Measurements from ENCODE around the gene CPAMD8. TPM values are rescaled to one million over a fixed set of nuclear protein-coding genes. Genes with fewer than 3 reads are reported as not detected.
A peak's percentile ranks its signal among the peaks of the same experiment; 100 is the strongest.
"Not testable (repeated sequence)": the region's sequence is repeated elsewhere in the genome, so short reads cannot be mapped to it uniquely, and the experiment has no call there.

The CPAMD8 gene
- total RNA-seq, 1 donor from 2014 or later = 294 TPM

GRCh38 chr19:16876904-16877361 lies 149.7 kb downstream of the CPAMD8 start:
- DNase-seq (ENCODE audit: extremely low spot score, unreplicated experiment) = no peak
- no peak overlapping the region for H3K4me3 Mint-ChIP-seq (ENCODE audit: unreplicated experiment)
- peak overlapping the region; percentile 57 for H3K27ac Mint-ChIP-seq (ENCODE audit: unreplicated experiment)
- peaks cover 4% of the 10 kb centered on the region for H3K4me1 Mint-ChIP-seq (ENCODE audit: unreplicated experiment)
- no peak for TF ChIP-seq CTCF (IDR thresholded peaks at IDR 0.05)
- H3K9me3 Mint-ChIP-seq (ENCODE audit: unreplicated experiment) = peaks cover 8% of the 10 kb centered on the region
- peaks cover 43% of the 10 kb centered on the region for H3K36me3 Mint-ChIP-seq (ENCODE audit: unreplicated experiment)
- H3K27me3 Mint-ChIP-seq (ENCODE audit: unreplicated experiment) = no peaks in the 10 kb centered on the region

- H3K9me3 Mint-ChIP-seq (ENCODE audit: unreplicated experiment) = peaks cover under 1% of the 10 kb centered on the region
- H3K4me3 Mint-ChIP-seq (ENCODE audit: unreplicated experiment) = no peak overlapping the region
- no peak for TF ChIP-seq CTCF (IDR thresholded peaks at IDR 0.05)
- DNase-seq (ENCODE audit: extremely low spot score, unreplicated experiment) = no peak
- H3K27ac Mint-ChIP-seq (ENCODE audit: unreplicated experiment) = peak overlapping the region; percentile 86
- H3K27me3 Mint-ChIP-seq (ENCODE audit: unreplicated experiment) = no peaks in the 10 kb centered on the region
- H3K4me1 Mint-ChIP-seq (ENCODE audit: unreplicated experiment) = peaks cover 6% of the 10 kb centered on the region
- H3K36me3 Mint-ChIP-seq (ENCODE audit: unreplicated experiment) = peaks cover 50% of the 10 kb centered on the region
Observed at GRCh38 chr19:16875584-16876555, 150.7 kb downstream of the CPAMD8 start.

- not testable (repeated sequence) for H3K27me3 Mint-ChIP-seq (ENCODE audit: unreplicated experiment); H3K4me1 Mint-ChIP-seq (ENCODE audit: unreplicated experiment); DNase-seq (ENCODE audit: extremely low spot score, unreplicated experiment); H3K4me3 Mint-ChIP-seq (ENCODE audit: unreplicated experiment); H3K9me3 Mint-ChIP-seq (ENCODE audit: unreplicated experiment)
- peak overlapping the region; percentile 89 for H3K27ac Mint-ChIP-seq (ENCODE audit: unreplicated experiment)
- H3K36me3 Mint-ChIP-seq (ENCODE audit: unreplicated experiment) = peaks cover 47% of the 10 kb centered on the region
Observed at GRCh38 chr19:16874978-16875299, 151.7 kb downstream of the CPAMD8 start.

- no peak for TF ChIP-seq CTCF (IDR thresholded peaks at IDR 0.05)
- H3K4me1 Mint-ChIP-seq (ENCODE audit: unreplicated experiment) = peaks cover 6% of the 10 kb centered on the region
- H3K36me3 Mint-ChIP-seq (ENCODE audit: unreplicated experiment) = peaks cover 47% of the 10 kb centered on the region
- H3K9me3 Mint-ChIP-seq (ENCODE audit: unreplicated experiment) = no peaks in the 10 kb centered on the region
- peak overlapping the region; percentile 89 for H3K27ac Mint-ChIP-seq (ENCODE audit: unreplicated experiment)
- no peak overlapping the region for H3K4me3 Mint-ChIP-seq (ENCODE audit: unreplicated experiment)
- DNase-seq (ENCODE audit: extremely low spot score, unreplicated experiment) = no peak
- H3K27me3 Mint-ChIP-seq (ENCODE audit: unreplicated experiment) = no peaks in the 10 kb centered on the region
Observed at GRCh38 chr19:16874250-16874977, 152.2 kb downstream of the CPAMD8 start.

GRCh38 chr19:16873594-16873993 lies 153.0 kb downstream of the CPAMD8 start:
- Mint-ChIP-seq H3K36me3 (ENCODE audit: unreplicated experiment) (peaks cover 40% of the 10 kb centered on the region), H3K27me3 (ENCODE audit: unreplicated experiment) (no peaks in the 10 kb centered on the region), H3K27ac (ENCODE audit: unreplicated experiment) (peak overlapping the region; percentile 89), H3K4me1 (ENCODE audit: unreplicated experiment) (peaks cover 6% of the 10 kb centered on the region), H3K4me3 (ENCODE audit: unreplicated experiment) (no peak overlapping the region), H3K9me3 (ENCODE audit: unreplicated experiment) (no peaks in the 10 kb centered on the region)
- no peak for DNase-seq (ENCODE audit: extremely low spot score, unreplicated experiment)
- no peak for TF ChIP-seq CTCF (IDR thresholded peaks at IDR 0.05)

All from osteocyte (in vitro differentiated cells).